SK-N-SH (cell line): ENCODE measurements around the gene OR4K17. TPM values are rescaled to one million over a fixed set of nuclear protein-coding genes. Genes with fewer than 3 reads are reported as not detected.
"Not testable (repeated sequence)": the region's sequence is repeated elsewhere in the genome, so short reads cannot be mapped to it uniquely, and the experiment has no call there.

Source experiments
- CTCF ChIA-PET: fragments of 300-600, 350-600 bp; formaldehyde crosslinking; extraction: SDS; loops from one replicate; lab custom pipeline; 2021; lab: Yijun Ruan, JAX
- POLR2A ChIA-PET: fragments of 350-600 bp; sonication (Branson Sonifier 250); formaldehyde crosslinking; extraction: SDS; loops from one replicate; lab custom pipeline; 2020; ENCODE audit warnings: antibody characterized with exemption, inconsistent platforms; lab: Yijun Ruan, JAX
- DNase-seq: peaks from one replicate; pipeline ENCODE4 v3.0.0; 2012
- H2AFZ ChIP-seq: fragments of 200-600 bp; sonication (generic); 2 replicates; pipeline ENCODE4 v1.8.1; 2016; ENCODE audit warnings: antibody characterized with exemption, mild to moderate bottlenecking, low read depth
- H3F3A ChIP-seq: fragments of 200-600 bp; sonication (generic); replicated peaks from 2 replicates; pipeline ENCODE3; 2016; ENCODE audit warnings: antibody characterized with exemption, mild to moderate bottlenecking; ENCODE audit not compliant: insufficient read depth
- H3K27ac ChIP-seq, 2 experiments: fragments of 200-500 bp in 1 of 2; fragments of 200-600 bp in 1 of 2; sonication (Bioruptor generic) in 1 of 2; sonication (generic), shearing (Covaris generic) in 1 of 2; 2 replicates each; pipeline versions ENCODE4 v1.5.1 to v1.6.1; 2014 to 2016; ENCODE audit warnings: low read depth in 2 of 2, inconsistent platforms in 1 of 2, low read length in 1 of 2, mild to moderate bottlenecking in 1 of 2, mixed read lengths in 1 of 2
- H3K27me3 ChIP-seq: fragments of 200-600 bp; sonication (generic), shearing (Covaris generic); 2 replicates; pipeline ENCODE4 v1.6.1; 2016; ENCODE audit warnings: mixed run types; ENCODE audit not compliant: insufficient read depth
- H3K36me3 ChIP-seq, 2 experiments: fragments of 200-500 bp in 1 of 2; fragments of 200-600 bp in 1 of 2; sonication (Bioruptor generic) in 1 of 2; sonication (generic) in 1 of 2; replicated peaks in 1 of 2; 2 replicates each; pipeline versions ENCODE3 to v1.5.1; 2014 to 2016; ENCODE audit warnings: low read length in 1 of 2, mild to moderate bottlenecking in 1 of 2; ENCODE audit not compliant: insufficient read depth in 2 of 2, control insufficient read depth in 1 of 2
- H3K4me1 ChIP-seq, 2 experiments: fragments of 200-500 bp in 1 of 2; fragments of 200-600 bp in 1 of 2; sonication (Bioruptor generic) in 1 of 2; sonication (generic), shearing (Covaris generic) in 1 of 2; 2 replicates each; pipeline versions ENCODE4 v1.5.1 to v1.6.1; 2014 to 2016; ENCODE audit warnings: low read depth in 1 of 2, low read length in 1 of 2, mixed run types in 1 of 2; ENCODE audit not compliant: insufficient read depth in 2 of 2, control insufficient read depth in 1 of 2
- H3K4me2 ChIP-seq: fragments of 200-600 bp; sonication (generic), shearing (Covaris generic); 2 replicates; pipeline ENCODE4 v1.6.1; 2017; ENCODE audit warnings: mixed run types
- H3K4me3 ChIP-seq, 2 experiments: fragments of 200-500 bp in 1 of 2; fragments of 200-600 bp in 1 of 2; sonication (Bioruptor generic) in 1 of 2; sonication (generic), shearing (Covaris generic) in 1 of 2; 2 replicates each; pipeline versions ENCODE4 v1.5.1 to v1.8.1; 2014 to 2016; ENCODE audit warnings: low read depth in 2 of 2, inconsistent platforms in 1 of 2, low read length in 1 of 2, mild to moderate bottlenecking in 1 of 2, mixed read lengths in 1 of 2, moderate library complexity in 1 of 2
- H3K79me2 ChIP-seq: fragments of 200-600 bp; sonication (generic); 2 replicates; pipeline ENCODE4 v1.8.1; 2017; ENCODE audit warnings: mild to moderate bottlenecking; ENCODE audit not compliant: insufficient read depth
- H3K9ac ChIP-seq: fragments of 200-600 bp; sonication (generic); 2 replicates; pipeline ENCODE4 v1.6.1; 2017; ENCODE audit warnings: mixed run types
- H3K9me2 ChIP-seq: fragments of 200-600 bp; sonication (generic); 2 replicates; pipeline ENCODE4 v1.6.1; 2017; ENCODE audit warnings: mixed run types
- H3K9me3 ChIP-seq: fragments of 200-600 bp; sonication (generic); 2 replicates; pipeline ENCODE4 v1.6.1; 2017; ENCODE audit warnings: mixed run types, mild to moderate bottlenecking, moderate library complexity
- H4K20me1 ChIP-seq: fragments of 200-600 bp; sonication (generic); 2 replicates; pipeline ENCODE4 v1.6.1; 2017; ENCODE audit warnings: mild to moderate bottlenecking, mixed run types; ENCODE audit not compliant: insufficient read depth
- ELF1 ChIP-seq: IDR thresholded peaks from 2 replicates; pipeline ENCODE4 v1.4.0; 2012
- EP300 ChIP-seq, 2 experiments: IDR thresholded peaks; 2 replicates each; pipeline versions ENCODE4 v1.4.0 to v1.6.1; 2012; ENCODE audit warnings: borderline replicate concordance in 1 of 2, low read depth in 1 of 2, low read length in 1 of 2
- EZH2phosphoT487 ChIP-seq: fragments of 200-600 bp; sonication (generic); IDR thresholded peaks from 2 replicates; pipeline ENCODE4 v1.6.1; 2017; ENCODE audit warnings: low read depth, mixed run types, mild to moderate bottlenecking, antibody characterized with exemption, moderate library complexity, borderline replicate concordance
- FOSL2 ChIP-seq: IDR thresholded peaks from 2 replicates; pipeline ENCODE4 v1.4.0; 2012; ENCODE audit warnings: low read depth, mild to moderate bottlenecking, moderate library complexity, borderline replicate concordance
- FOXM1 ChIP-seq: IDR thresholded peaks from 2 replicates; pipeline ENCODE4 v1.4.0; 2012; ENCODE audit warnings: low read depth, mild to moderate bottlenecking
- MEF2A ChIP-seq: IDR thresholded peaks from 2 replicates; pipeline ENCODE4 v1.4.0; 2012; ENCODE audit warnings: low read depth, borderline replicate concordance
- MXI1 ChIP-seq: IDR thresholded peaks from 2 replicates; pipeline ENCODE4 v1.6.1; 2012; ENCODE audit warnings: mild to moderate bottlenecking, low read depth, low read length, improper control_type of control experiment
- NFIC ChIP-seq: IDR thresholded peaks from 2 replicates; pipeline ENCODE4 v1.4.0; 2012; ENCODE audit warnings: borderline replicate concordance
- NRF1 ChIP-seq: IDR thresholded peaks from 2 replicates; pipeline ENCODE4 v1.6.1; 2012; ENCODE audit warnings: low read depth, mild to moderate bottlenecking, low read length
- POLR2AphosphoS5 ChIP-seq: IDR thresholded peaks from 2 replicates; pipeline ENCODE4 v1.6.1; 2012; ENCODE audit warnings: low read depth, low read length
- RCOR1 ChIP-seq: fragments of 150-350 bp; IDR thresholded peaks from 2 replicates; pipeline ENCODE4 v1.6.1; 2017; ENCODE audit warnings: antibody characterized with exemption, low read length
- TEAD4 ChIP-seq: IDR thresholded peaks from 2 replicates; pipeline ENCODE4 v1.4.0; 2012; ENCODE audit warnings: mild to moderate bottlenecking, borderline replicate concordance; ENCODE audit not compliant: insufficient read depth
- USF1 ChIP-seq: IDR thresholded peaks from 2 replicates; pipeline ENCODE4 v1.4.0; 2012; ENCODE audit warnings: low read depth, borderline replicate concordance
- YY1 ChIP-seq: IDR thresholded peaks from 2 replicates; pipeline ENCODE4 v1.4.0; 2012; ENCODE audit warnings: low read depth, mild to moderate bottlenecking
- WGBS: methylation state at CpG from one replicate; pipeline ENCODE4 v1.1.6; 2017; ENCODE audit warnings: low lambda C conversion rate; 5-methylcytosine and 5-hydroxymethylcytosine counted together
- polyA plus RNA-seq, 3 experiments: library from polyadenylated mRNA; depleted of rRNA; stranded (reverse); fragments of >200 nt; gene quantifications; 2 replicates each; pipeline ENCODE4 v1.2.3, GENCODE V29; 2012
- TF ChIP-seq, protein P1 (sequence below): IDR thresholded peaks from 2 replicates; pipeline ENCODE4 v1.4.0; 2012; ENCODE audit warnings: low read depth, borderline replicate concordance
- TF ChIP-seq, protein P2 (sequence below): fragments of 150-350 bp; IDR thresholded peaks from 2 replicates; pipeline ENCODE4 v1.6.1; 2016; ENCODE audit warnings: mild to moderate bottlenecking, low read depth, low read length
- TF ChIP-seq, protein P3 (sequence below): IDR thresholded peaks from 2 replicates; pipeline ENCODE4; 2012
- TF ChIP-seq, protein P4 (sequence below): fragments of 150-350 bp; IDR thresholded peaks from 2 replicates; pipeline ENCODE4 v1.6.1; 2017; ENCODE audit warnings: antibody characterized with exemption, low read length, low read depth, borderline replicate concordance

OR4K17 gene
- polyA plus RNA-seq, 1 of the 3 experiments (the other 2 are of a cell fraction) = not detected

DNA sequence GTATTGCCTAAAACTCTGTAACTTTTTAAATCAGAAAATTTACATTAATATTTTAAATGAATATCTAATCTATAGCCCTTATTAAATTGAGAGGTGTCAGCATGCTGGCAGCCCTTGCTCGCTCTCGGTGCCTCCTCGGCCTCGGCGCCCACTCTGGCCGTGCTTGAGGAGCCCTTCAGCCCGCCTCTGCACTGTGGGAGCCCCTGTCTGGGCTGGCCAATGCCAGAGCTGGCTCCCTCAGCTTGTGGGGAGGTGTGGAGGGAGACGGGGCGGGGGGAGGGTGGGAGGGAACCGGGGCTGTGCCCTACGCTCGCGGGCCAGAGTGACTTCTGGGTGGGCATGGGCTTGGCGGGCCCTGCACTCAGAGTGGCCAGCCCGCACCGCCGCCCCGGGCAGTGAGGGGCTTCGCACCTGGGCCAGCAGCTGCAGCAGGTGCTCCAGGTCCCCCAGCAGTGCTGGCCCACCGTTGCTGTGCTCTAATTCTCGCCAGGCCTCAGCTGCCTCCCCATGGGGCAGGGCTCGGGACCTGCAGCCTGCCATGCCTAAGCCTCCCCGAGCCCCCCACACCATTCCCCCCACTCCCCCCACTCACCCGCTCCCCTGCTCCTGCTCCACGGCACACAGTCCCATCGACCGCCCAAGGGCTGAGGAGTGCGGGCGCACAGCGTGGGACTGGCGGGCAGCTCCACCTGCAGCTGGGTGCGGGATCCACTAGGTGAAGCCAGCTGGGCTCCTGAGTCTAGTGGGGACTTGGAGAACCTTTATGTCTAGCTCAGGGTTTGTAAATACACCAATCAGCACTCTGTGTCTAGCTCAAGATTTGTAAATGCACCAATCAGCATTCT, 11.4 kb upstream of the OR4K17 start:
- H3K27me3 ChIP-seq, H3K79me2 ChIP-seq, H4K20me1 ChIP-seq, H3K36me3 ChIP-seq, H3F3A ChIP-seq, CTCF ChIA-PET, H3K9me3 ChIP-seq, POLR2A ChIA-PET, DNase-seq, H3K4me2 ChIP-seq, H3K27ac ChIP-seq, H3K4me1 ChIP-seq, H3K9ac ChIP-seq, H2AFZ ChIP-seq, H3K4me3 ChIP-seq, H3K9me2 ChIP-seq: not testable (repeated sequence)
- WGBS = 7% methylated on average over 17 of the region's 32 CpGs

DNA sequence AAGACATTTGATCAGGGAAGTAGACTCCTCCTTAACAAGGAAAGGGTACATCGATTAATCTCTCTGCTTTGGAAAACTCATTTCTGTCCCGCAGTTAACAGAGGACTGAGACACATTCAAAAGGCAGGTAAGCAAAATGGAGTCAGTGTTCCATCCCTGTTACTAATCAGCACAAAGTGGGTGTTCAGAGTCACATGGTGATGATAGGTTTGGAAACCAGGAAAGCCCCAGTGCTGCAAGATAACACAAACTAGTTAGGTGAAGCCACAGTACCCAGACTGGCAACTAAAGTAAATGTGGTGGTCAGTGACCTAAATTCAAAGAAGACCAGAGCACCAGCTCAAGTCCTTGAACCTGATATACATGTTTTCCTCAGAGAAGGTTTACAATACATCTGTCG, 1.8 kb downstream of the OR4K17 start:
- Histone ChIP-seq H3K27ac (no peak overlapping the region), H3K9me2 (no peaks in the 10 kb centered on the region), H3K36me3 (no peaks in the 10 kb centered on the region), H3K4me2 (no peak overlapping the region), H4K20me1 (no peaks in the 10 kb centered on the region), H2AFZ (no peak overlapping the region), H3K9me3 (no peaks in the 10 kb centered on the region), H3F3A (no peaks in the 10 kb centered on the region), H3K4me3 (no peak overlapping the region), H3K9ac (no peak overlapping the region), H3K4me1 (no peaks in the 10 kb centered on the region), H3K27me3 (no peaks in the 10 kb centered on the region), H3K79me2 (no peaks in the 10 kb centered on the region)
- DNase-seq = no peak
- ChIA-PET CTCF (no interaction called here), POLR2A (no interaction called here)
- TF ChIP-seq NFIC (no peak), YY1 (no peak), EZH2phosphoT487 (no peak), NRF1 (no peak), RCOR1 (no peak), TEAD4 (no peak), FOSL2 (no peak), USF1 (no peak), MEF2A (no peak), EP300 (IDR thresholded peaks at IDR 0.05; ENCODE audit: borderline replicate concordance in 1 of 2, low read depth in 1 of 2, low read length in 1 of 2) (no peak), POLR2AphosphoS5 (no peak), ELF1 (no peak), FOXM1 (no peak), MXI1 (no peak)
- TF ChIP-seq, protein P1, sequence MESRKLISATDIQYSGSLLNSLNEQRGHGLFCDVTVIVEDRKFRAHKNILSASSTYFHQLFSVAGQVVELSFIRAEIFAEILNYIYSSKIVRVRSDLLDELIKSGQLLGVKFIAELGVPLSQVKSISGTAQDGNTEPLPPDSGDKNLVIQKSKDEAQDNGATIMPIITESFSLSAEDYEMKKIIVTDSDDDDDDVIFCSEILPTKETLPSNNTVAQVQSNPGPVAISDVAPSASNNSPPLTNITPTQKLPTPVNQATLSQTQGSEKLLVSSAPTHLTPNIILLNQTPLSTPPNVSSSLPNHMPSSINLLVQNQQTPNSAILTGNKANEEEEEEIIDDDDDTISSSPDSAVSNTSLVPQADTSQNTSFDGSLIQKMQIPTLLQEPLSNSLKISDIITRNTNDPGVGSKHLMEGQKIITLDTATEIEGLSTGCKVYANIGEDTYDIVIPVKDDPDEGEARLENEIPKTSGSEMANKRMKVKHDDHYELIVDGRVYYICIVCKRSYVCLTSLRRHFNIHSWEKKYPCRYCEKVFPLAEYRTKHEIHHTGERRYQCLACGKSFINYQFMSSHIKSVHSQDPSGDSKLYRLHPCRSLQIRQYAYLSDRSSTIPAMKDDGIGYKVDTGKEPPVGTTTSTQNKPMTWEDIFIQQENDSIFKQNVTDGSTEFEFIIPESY = no peak
- TF ChIP-seq, protein P2, sequence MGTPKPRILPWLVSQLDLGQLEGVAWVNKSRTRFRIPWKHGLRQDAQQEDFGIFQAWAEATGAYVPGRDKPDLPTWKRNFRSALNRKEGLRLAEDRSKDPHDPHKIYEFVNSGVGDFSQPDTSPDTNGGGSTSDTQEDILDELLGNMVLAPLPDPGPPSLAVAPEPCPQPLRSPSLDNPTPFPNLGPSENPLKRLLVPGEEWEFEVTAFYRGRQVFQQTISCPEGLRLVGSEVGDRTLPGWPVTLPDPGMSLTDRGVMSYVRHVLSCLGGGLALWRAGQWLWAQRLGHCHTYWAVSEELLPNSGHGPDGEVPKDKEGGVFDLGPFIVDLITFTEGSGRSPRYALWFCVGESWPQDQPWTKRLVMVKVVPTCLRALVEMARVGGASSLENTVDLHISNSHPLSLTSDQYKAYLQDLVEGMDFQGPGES = no peak
- TF ChIP-seq, protein P3, sequence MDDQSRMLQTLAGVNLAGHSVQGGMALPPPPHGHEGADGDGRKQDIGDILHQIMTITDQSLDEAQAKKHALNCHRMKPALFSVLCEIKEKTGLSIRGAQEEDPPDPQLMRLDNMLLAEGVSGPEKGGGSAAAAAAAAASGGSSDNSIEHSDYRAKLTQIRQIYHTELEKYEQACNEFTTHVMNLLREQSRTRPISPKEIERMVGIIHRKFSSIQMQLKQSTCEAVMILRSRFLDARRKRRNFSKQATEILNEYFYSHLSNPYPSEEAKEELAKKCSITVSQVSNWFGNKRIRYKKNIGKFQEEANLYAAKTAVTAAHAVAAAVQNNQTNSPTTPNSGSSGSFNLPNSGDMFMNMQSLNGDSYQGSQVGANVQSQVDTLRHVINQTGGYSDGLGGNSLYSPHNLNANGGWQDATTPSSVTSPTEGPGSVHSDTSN = no peak
- TF ChIP-seq, protein P4, sequence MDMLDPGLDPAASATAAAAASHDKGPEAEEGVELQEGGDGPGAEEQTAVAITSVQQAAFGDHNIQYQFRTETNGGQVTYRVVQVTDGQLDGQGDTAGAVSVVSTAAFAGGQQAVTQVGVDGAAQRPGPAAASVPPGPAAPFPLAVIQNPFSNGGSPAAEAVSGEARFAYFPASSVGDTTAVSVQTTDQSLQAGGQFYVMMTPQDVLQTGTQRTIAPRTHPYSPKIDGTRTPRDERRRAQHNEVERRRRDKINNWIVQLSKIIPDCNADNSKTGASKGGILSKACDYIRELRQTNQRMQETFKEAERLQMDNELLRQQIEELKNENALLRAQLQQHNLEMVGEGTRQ = no peak
- 5% methylated on average over 3 of the region's 3 CpGs for WGBS
